HepG2 (cell line): ENCODE measurements around the gene NINJ2. TPM values are rescaled to one million over a fixed set of nuclear protein-coding genes. Genes with fewer than 3 reads are reported as not detected.
A peak's percentile ranks its signal among the peaks of the same experiment; 100 is the strongest.

Experiments used
- FOXK2 ChIP-seq: fragments of 450-650 bp; IDR thresholded peaks from 2 replicates; pipeline ENCODE4 v1.6.1; 2016
- JUNB ChIP-seq: sonication (generic); formaldehyde crosslinking; IDR thresholded peaks from 2 replicates; pipeline ENCODE4 v1.8.0; 2022; ENCODE audit warnings: missing genetic modification reagents, mild to moderate bottlenecking, borderline replicate concordance
- LCORL ChIP-seq, 2 experiments: fragments of 450-650 bp in 1 of 2; sonication (generic) in 1 of 2; formaldehyde crosslinking in 1 of 2; IDR thresholded peaks; 2 replicates each; pipeline versions ENCODE4 v1.5.0 to v1.6.1; 2017 to 2020; ENCODE audit warnings: antibody characterized with exemption in 1 of 2, missing genetic modification reagents in 1 of 2
- PRMT3 ChIP-seq: sonication (generic); formaldehyde crosslinking; IDR thresholded peaks from 2 replicates; pipeline ENCODE4 v1.8.1; 2022; ENCODE audit warnings: low read depth, mild to moderate bottlenecking, moderate library complexity, missing genetic modification reagents, borderline replicate concordance
- RAD21 ChIP-seq: fragments of 450-650 bp; formaldehyde crosslinking; IDR thresholded peaks from 2 replicates; pipeline ENCODE4 v1.5.0; 2020; ENCODE audit warnings: mild to moderate bottlenecking
- REPIN1 ChIP-seq: sonication (generic); formaldehyde crosslinking; IDR thresholded peaks from 2 replicates; pipeline ENCODE4 v1.8.0; 2022; ENCODE audit warnings: missing genetic modification reagents, low read depth, mild to moderate bottlenecking, borderline replicate concordance
- TBX2 ChIP-seq: sonication (generic); formaldehyde crosslinking; IDR thresholded peaks from 2 replicates; pipeline ENCODE4 v1.5.0; 2020; ENCODE audit warnings: missing genetic modification reagents, mild to moderate bottlenecking, borderline replicate concordance
- XRCC5 ChIP-seq: fragments of 200-400 bp; formaldehyde crosslinking; optimal IDR thresholded peaks from 2 replicates; pipeline ENCODE3; 2017; ENCODE audit warnings: mild to moderate bottlenecking, low read length
- ZFP1 ChIP-seq: IDR thresholded peaks from 2 replicates; pipeline ENCODE4 v1.6.1; 2016
- ZNF138 ChIP-seq: sonication (generic); formaldehyde crosslinking; IDR thresholded peaks from 2 replicates; pipeline ENCODE4 v1.5.0; 2020; ENCODE audit warnings: mild to moderate bottlenecking, low read depth, missing genetic modification reagents
- ZNF33B ChIP-seq: sonication (generic); formaldehyde crosslinking; IDR thresholded peaks from 2 replicates; pipeline ENCODE4 v1.5.1; 2020; ENCODE audit warnings: mild to moderate bottlenecking, missing genetic modification reagents
- polyA plus RNA-seq, 8 experiments: library from polyadenylated mRNA; depleted of rRNA in 3 of 8; stranded (reverse) in 7 of 8; unstranded in 1 of 8; fragments of >200 nt; fragmentation: Illumina TruSeq in 4 of 8; extraction: Trizol in 4 of 8; gene quantifications; 2 replicates each; pipeline versions ENCODE4 v1.2.1 to v1.2.3, GENCODE V29; 2011 to 2016; ENCODE audit warnings: low read depth in 4 of 8, missing spikeins in 1 of 8, mixed read lengths in 1 of 8; ENCODE audit not compliant: insufficient read depth in 1 of 8
- total RNA-seq, 5 experiments: library from RNA; depleted of rRNA; stranded (reverse); fragments of >200 nt; fragmentation: Illumina TruSeq; extraction: Trizol; gene quantifications; 2 replicates each; pipeline ENCODE4 v1.2.3, GENCODE V29; 2016; ENCODE audit warnings: low read depth in 1 of 5
- TF ChIP-seq, protein P1 (sequence below): sonication (generic); formaldehyde crosslinking; IDR thresholded peaks from 2 replicates; pipeline ENCODE4 v1.8.0; 2022; ENCODE audit warnings: missing genetic modification reagents, mild to moderate bottlenecking, moderate library complexity, borderline replicate concordance
- TF ChIP-seq, protein P2 (sequence below): sonication (generic); formaldehyde crosslinking; conservative IDR thresholded peaks from 2 replicates; pipeline ENCODE4 v1.4.0; 2020; ENCODE audit warnings: missing genetic modification reagents
- TF ChIP-seq, protein P3 (sequence below): sonication (generic); formaldehyde crosslinking; IDR thresholded peaks from 2 replicates; pipeline ENCODE4 v1.4.0; 2020; ENCODE audit warnings: mild to moderate bottlenecking, low read depth, missing genetic modification reagents
- TF ChIP-seq, protein P4 (sequence below): sonication (generic); formaldehyde crosslinking; IDR thresholded peaks from 2 replicates; pipeline ENCODE4 v1.4.0; 2020; ENCODE audit warnings: missing genetic modification reagents, borderline replicate concordance
- TF ChIP-seq, protein P5 (sequence below): sonication (generic); formaldehyde crosslinking; IDR thresholded peaks from 2 replicates; pipeline ENCODE4 v1.4.0; 2020; ENCODE audit warnings: missing genetic modification reagents, borderline replicate concordance

The NINJ2 gene
- total and polyA plus RNA-seq, 2 of the 13 experiments (the other 11 are each of a cell fraction or from before 2014, with no cell fraction given): 0.62 to 3.8 TPM

DNA sequence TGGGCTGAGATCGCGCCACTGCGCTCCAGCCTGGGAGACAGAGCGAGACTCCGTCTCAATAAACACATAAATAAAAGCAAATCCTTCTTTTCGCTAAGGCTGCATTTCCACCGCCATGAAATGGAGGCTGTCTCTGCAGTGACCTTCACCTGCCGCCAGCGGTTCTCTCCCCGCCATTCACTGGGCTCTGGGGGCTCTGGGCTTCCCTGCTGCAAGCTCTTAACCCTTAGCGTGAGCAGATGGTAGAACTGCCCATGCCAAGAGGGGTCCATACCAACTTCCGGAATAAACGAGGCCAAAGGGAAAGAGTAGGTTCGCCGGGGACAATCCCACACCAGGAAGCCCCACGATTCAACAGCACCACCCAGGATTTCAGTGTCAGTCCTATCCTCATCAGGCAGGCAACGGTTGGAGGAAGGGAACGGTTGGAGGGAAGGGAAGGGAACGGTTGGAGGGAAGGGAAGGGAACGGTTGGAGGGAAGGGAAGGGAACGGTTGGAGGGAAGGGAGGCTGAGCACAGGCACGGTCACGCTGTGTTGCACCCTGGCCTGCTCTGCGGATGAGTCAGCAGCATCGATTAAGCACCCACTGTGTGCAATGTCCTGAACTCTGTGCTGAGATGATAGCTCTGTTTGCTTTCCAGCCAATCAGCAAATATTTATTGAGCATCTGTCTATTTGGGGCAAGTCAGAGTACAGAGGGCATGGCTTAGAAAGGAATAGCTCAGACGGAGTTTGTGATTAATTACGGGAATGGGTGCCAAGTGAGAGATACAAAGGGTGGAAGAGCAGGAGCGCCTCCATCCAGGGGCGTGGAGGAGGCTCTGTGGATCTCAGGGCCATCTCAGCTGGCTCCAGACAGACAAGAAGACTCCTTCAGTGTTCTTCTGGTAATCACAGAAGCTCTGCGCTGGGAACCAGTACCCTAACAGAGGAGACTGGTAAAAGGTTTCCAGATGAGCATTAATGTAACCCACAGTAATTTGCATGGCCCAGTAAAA is 77.9 kb downstream of the NINJ2 start (continued):
- TF ChIP-seq, protein P1, sequence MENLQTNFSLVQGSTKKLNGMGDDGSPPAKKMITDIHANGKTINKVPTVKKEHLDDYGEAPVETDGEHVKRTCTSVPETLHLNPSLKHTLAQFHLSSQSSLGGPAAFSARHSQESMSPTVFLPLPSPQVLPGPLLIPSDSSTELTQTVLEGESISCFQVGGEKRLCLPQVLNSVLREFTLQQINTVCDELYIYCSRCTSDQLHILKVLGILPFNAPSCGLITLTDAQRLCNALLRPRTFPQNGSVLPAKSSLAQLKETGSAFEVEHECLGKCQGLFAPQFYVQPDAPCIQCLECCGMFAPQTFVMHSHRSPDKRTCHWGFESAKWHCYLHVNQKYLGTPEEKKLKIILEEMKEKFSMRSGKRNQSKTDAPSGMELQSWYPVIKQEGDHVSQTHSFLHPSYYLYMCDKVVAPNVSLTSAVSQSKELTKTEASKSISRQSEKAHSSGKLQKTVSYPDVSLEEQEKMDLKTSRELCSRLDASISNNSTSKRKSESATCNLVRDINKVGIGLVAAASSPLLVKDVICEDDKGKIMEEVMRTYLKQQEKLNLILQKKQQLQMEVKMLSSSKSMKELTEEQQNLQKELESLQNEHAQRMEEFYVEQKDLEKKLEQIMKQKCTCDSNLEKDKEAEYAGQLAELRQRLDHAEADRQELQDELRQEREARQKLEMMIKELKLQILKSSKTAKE (CRISPR knock-in tag): peak; percentile 95
- TF ChIP-seq, protein P2, sequence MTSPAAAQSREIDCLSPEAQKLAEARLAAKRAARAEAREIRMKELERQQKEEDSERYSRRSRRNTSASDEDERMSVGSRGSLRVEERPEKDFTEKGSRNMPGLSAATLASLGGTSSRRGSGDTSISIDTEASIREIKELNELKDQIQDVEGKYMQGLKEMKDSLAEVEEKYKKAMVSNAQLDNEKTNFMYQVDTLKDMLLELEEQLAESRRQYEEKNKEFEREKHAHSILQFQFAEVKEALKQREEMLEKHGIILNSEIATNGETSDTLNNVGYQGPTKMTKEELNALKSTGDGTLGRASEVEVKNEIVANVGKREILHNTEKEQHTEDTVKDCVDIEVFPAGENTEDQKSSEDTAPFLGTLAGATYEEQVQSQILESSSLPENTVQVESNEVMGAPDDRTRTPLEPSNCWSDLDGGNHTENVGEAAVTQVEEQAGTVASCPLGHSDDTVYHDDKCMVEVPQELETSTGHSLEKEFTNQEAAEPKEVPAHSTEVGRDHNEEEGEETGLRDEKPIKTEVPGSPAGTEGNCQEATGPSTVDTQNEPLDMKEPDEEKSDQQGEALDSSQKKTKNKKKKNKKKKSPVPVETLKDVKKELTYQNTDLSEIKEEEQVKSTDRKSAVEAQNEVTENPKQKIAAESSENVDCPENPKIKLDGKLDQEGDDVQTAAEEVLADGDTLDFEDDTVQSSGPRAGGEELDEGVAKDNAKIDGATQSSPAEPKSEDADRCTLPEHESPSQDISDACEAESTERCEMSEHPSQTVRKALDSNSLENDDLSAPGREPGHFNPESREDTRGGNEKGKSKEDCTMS: no peak
- TF ChIP-seq PRMT3 (CRISPR knock-in tag) (no peak), ZFP1 (CRISPR knock-in tag) (no peak), XRCC5 (peak; percentile 47), FOXK2 (no peak), ZNF138 (CRISPR knock-in tag) (peak; percentile 69; the same call in 1 of the 2 replicates), TBX2 (peak; percentile 96), JUNB (CRISPR knock-in tag) (peak; percentile 98), LCORL (IDR thresholded peaks at IDR 0.05) (peak; percentile 67; the same call in 1 of the 2 replicates), LCORL (CRISPR knock-in tag; IDR thresholded peaks at IDR 0.05) (peak; percentile 90), REPIN1 (CRISPR knock-in tag) (peak; percentile 41; the same call in 1 of the 2 replicates), RAD21 (CRISPR knock-in tag) (peak; percentile 40; the same call in 1 of the 2 replicates), ZNF33B (no peak)
- TF ChIP-seq, protein P3, sequence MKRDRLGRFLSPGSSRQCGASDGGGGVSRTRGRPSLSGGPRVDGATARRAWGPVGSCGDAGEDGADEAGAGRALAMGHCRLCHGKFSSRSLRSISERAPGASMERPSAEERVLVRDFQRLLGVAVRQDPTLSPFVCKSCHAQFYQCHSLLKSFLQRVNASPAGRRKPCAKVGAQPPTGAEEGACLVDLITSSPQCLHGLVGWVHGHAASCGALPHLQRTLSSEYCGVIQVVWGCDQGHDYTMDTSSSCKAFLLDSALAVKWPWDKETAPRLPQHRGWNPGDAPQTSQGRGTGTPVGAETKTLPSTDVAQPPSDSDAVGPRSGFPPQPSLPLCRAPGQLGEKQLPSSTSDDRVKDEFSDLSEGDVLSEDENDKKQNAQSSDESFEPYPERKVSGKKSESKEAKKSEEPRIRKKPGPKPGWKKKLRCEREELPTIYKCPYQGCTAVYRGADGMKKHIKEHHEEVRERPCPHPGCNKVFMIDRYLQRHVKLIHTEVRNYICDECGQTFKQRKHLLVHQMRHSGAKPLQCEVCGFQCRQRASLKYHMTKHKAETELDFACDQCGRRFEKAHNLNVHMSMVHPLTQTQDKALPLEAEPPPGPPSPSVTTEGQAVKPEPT (CRISPR knock-in tag): no peak
- TF ChIP-seq, protein P4, sequence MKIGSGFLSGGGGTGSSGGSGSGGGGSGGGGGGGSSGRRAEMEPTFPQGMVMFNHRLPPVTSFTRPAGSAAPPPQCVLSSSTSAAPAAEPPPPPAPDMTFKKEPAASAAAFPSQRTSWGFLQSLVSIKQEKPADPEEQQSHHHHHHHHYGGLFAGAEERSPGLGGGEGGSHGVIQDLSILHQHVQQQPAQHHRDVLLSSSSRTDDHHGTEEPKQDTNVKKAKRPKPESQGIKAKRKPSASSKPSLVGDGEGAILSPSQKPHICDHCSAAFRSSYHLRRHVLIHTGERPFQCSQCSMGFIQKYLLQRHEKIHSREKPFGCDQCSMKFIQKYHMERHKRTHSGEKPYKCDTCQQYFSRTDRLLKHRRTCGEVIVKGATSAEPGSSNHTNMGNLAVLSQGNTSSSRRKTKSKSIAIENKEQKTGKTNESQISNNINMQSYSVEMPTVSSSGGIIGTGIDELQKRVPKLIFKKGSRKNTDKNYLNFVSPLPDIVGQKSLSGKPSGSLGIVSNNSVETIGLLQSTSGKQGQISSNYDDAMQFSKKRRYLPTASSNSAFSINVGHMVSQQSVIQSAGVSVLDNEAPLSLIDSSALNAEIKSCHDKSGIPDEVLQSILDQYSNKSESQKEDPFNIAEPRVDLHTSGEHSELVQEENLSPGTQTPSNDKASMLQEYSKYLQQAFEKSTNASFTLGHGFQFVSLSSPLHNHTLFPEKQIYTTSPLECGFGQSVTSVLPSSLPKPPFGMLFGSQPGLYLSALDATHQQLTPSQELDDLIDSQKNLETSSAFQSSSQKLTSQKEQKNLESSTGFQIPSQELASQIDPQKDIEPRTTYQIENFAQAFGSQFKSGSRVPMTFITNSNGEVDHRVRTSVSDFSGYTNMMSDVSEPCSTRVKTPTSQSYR (CRISPR knock-in tag): peak; percentile 63; the same call in 1 of the 2 replicates
- TF ChIP-seq, protein P5, sequence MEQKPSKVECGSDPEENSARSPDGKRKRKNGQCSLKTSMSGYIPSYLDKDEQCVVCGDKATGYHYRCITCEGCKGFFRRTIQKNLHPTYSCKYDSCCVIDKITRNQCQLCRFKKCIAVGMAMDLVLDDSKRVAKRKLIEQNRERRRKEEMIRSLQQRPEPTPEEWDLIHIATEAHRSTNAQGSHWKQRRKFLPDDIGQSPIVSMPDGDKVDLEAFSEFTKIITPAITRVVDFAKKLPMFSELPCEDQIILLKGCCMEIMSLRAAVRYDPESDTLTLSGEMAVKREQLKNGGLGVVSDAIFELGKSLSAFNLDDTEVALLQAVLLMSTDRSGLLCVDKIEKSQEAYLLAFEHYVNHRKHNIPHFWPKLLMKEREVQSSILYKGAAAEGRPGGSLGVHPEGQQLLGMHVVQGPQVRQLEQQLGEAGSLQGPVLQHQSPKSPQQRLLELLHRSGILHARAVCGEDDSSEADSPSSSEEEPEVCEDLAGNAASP: peak; percentile 38; the same call in 1 of the 2 replicates
